GM18907 (cell line): ENCODE data around the gene DZIP1.

Experiments
- ATAC-seq: cut with Tn5 transposase; IDR thresholded peaks from one replicate; pipeline ENCODE4 v1.9.1; 2021; ENCODE audit warnings: mild to moderate bottlenecking, moderate library complexity; ENCODE audit not compliant: unreplicated experiment

Gene DZIP1

DNA sequence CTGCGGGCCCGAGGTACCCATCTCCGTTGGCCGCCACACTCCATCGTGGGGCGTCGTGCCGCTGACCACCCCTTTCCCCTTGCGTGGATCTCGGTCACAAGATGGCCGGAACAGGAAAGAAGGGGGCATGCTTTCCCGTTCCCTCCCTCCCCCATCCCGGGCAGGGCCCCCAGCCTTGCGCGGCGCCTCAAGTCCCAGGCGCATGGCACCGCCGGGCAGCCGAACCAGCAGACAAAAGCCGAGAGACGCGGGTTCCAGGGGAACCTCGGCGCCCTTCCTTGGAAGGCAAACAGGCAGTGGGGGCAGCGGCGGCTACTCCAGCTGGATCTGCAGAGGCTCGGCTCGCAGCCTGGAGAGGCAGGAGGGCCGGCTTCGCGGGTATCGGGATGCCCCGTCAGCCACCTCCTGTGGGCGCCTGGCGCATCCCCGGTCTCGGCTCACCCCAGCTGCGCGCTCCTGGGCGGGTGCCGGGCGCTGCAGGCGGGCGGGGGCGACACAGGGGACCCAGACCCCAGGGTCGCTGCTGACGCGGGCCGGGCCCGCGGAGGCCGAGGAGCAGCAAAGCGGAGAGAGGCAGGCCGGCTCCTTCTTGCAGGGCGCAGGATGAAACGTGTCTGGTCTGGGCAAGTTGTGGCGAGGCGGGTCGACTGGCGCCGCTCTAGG lies 439 bp downstream of the DZIP1 start:
- peak; percentile 45 for ATAC-seq

DNA sequence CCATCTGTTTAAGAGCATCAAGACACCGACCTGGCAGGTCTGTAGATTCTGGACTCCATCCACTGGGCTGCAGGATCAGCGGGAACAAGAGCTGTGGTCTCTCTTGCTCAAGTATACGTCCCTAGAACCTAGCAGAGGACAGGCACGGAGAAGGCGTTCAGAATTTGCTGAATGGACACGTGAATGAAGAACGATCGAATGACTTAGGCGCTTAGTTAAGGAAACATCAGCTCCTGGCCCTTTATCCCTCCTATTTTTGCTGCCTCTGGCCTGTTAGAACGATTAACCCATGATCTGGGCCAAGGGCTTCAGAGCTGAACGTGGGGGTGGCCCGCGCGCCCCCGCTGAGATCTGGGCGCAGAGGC lies 953 bp downstream of the DZIP1 start:
- no peak for ATAC-seq

DNA sequence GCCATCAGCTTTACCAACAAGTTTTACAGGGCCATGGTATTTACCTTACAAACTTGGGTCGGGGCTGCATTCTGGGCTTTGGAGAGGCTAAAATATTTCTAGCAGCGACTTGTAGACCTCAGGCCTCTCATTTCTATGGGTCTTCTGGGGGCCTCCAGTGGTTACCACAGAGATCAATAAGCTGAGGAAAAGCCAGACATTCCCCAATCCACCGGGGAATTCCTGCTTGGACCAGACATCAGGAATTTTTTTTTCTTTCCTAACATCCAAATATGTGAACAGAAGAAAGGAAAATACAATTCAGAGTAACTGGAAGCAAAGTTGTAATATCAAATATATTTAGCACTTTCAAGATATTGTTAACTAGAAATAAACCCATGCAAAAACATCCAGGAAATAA lies 1.5 kb downstream of the DZIP1 start:
- ATAC-seq: no peak

DNA sequence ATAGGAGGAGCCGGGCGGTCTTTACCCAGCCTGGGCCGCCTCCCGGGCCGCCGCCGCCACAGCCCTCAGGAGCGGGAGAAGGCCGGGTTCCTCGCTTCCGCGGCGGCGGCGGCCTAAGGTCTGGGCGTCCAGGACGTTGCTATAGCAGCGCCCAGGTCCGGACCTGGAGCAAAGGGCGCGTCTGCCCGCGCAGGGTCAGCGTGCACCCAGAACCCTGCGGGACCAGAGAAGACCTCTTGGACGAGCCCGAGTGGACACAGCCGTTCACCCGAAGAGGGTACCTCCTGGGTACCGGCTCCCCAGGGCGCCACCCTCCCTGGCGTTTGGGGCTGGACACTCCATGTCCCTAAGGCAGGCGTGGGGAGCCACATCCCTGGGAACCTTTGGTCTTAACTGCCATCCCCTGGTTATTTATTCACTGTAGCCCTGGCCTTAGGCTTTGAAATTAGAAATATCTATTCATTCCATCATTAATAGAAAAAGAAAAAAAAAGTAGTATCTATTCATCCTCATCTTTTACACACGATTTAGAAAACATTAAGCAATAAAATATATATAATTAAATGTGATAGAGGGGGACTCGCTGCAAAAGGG lies 2.4 kb downstream of the DZIP1 start:
- no peak for ATAC-seq

DNA sequence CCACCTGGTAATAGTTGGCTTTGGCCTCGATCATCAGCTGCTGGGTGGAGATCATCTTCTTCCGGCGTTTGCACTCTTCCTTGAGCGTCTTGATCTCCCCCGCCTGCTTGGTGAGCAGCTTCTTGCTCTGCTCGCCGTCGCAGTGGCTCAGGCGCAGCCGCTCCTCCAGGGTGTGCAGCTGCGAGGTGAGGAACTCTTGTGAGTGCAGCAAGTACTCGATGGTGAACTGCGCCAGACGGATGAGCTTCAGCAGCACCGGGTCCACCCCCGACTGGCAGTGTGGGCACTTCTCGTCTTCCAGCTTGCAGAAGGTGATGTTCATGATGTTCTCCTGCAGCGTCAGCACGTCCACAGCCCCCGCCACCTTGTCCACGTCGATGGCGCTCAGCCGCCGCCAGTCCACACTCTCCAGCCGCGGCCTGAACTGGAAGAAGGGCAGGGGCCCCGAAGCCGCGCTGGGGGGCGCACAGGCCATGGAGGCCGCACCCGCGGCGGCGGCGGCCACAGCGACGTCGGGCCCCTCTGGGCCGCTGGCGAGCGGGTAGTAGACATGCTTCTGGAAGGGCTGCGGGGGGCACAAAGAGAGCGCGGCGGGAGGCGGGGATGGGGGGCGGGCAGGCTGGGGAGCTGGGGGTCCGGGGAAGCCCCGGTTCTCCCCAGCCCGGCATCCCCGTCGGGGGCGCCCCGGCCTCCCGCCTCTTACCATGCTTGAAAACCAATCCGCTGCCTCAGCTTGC lies 3.0 kb downstream of the DZIP1 start:
- ATAC-seq: no peak

DNA sequence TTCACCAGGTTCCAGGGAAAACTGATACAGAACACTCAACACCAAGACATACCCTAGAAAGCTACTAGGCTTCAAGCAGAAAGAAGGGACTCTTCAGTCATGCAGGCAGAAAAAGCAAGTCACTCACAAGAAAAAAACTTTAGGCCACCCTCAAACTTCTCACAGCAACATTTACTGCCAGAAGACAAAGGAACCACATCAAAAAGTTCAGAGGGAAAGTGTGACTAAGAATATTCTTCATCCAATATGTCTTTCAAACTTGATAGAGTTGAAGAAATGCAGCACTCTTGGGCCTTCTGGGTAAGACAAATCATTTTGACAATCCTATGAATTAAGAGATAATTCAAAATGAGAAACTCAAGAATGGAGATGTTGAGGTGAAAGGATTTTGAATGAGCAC lies 7.7 kb downstream of the DZIP1 start:
- no peak for ATAC-seq

DNA sequence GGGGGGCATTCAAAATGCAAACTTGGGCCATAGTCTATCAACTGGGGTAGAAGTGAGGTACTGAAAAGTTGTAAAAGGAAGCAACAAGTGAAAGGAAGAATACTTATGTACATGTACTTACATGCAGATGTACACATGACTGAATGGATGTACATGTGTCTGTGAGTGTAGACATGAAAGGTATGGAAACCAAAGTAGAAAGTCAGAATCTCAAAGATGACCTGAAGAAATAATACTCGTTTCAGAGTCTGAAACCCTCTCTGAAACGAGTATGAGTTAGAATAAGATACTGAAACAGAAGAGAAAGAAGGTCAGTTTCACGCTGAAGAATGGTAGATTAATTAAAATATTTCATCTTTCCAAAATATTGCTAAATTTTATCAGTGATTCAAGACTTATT lies 13.9 kb downstream of the DZIP1 start:
- ATAC-seq: no peak

DNA sequence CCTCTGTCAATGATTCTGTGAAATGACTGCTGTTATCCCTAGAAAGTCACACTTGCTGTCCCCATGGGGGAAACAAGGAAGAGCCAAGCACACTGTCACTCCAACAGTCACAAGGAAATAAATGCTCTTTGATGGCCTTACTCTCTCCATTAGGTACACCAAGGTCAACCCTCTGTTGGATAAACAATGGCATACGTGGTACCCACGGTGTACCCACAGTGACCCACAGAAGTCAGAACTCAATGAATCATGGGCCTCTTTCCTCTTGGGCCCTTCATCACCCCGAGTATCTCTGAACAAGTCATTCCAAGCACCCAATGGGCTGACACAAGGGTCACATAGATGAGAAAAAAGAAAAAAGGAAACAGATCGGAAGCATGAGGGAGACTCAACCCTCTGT lies 15.4 kb downstream of the DZIP1 start:
- no peak for ATAC-seq

DNA sequence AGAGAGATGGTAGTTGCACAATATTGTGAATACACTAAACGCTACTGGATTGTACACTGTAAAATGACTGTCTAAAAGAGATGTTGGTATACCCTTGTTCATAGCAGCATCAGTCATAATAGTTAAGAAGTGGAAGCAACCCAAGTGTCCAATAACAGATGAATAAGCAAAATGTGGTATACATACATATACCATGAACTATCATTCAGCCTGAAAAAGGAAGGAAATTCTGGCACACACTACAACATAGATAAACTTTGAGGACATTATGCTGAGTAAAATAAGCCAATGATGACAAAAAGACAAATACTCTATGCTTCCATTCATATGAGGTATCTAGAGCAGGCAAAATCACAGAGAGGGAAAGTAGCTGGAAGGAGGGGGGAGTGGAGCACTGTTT lies 16.0 kb downstream of the DZIP1 start:
- no peak for ATAC-seq

DNA sequence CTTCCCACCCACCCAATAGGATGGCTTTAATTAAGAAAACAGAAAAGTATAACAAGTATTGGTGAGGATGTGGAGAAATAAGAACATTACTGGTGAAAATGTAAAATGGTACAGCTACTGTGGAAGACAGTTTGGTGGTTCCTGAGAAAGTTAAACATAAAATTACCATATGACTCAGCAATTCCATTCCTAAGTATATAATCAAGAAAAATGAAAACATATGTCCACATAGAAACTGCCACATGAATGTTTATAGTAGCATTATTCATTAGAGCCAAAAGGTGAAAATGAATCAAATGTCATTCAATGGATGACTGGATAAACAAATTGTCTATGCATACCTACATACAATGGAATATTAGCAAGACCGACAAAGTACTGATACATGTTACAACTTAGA lies 16.9 kb downstream of the DZIP1 start:
- no peak for ATAC-seq

DNA sequence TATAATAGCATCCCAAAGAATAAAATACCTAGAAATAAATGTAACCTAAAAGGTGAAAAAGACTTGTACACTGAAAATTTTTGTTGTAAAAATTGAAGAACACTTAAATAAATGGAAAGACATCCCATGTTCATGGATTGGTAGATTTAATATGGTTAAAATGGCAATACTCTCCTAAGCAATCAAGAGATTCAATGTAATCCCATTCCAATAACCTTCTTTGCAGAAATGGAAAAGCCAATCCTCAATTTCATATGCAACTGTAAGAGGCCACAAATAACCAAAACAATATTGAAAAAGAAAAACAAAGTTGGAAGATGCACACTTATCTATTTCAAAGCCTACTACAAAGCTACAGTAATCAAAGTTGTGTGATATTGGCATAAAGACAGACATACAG lies 17.7 kb downstream of the DZIP1 start:
- ATAC-seq: no peak

DNA sequence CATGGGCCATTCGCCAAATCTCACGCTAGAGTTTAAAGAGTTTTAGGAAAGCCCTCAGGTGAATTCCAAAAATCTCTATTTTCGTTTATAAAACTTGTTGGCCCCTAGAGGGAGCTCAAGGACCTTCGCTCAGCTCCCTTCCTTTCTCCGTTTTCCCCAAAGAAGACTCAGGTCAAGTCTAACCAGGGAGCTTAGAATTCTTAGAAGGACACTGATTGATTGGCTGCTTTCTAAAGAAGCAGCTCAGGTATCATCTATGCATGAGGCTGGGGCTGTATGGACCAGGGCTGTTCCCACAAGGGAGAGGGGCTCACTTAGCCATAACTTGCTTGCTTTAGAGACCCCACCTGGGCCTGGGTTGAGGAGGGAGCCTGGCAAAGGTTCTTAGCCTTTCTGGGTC lies 20.5 kb downstream of the DZIP1 start:
- ATAC-seq: peak; percentile 67

DNA sequence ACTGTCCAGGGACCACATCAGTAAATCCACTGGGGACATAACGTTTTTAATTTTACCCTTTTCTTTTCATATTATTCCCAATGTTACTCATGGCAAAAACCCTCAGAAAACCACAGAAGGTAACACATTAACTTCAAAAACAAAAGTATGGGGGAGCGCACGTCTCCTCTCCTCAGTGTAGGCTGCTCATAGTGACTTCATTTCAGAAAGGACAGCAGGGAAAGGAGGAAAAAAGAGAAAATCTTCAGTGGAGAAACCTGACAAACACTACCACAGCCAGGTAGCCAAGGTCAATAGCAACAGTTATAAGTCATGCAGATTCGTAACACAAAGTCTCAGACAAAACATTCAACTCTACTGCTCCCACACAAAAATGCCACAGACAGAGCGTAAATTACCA lies 21.4 kb downstream of the DZIP1 start:
- ATAC-seq: no peak

DNA sequence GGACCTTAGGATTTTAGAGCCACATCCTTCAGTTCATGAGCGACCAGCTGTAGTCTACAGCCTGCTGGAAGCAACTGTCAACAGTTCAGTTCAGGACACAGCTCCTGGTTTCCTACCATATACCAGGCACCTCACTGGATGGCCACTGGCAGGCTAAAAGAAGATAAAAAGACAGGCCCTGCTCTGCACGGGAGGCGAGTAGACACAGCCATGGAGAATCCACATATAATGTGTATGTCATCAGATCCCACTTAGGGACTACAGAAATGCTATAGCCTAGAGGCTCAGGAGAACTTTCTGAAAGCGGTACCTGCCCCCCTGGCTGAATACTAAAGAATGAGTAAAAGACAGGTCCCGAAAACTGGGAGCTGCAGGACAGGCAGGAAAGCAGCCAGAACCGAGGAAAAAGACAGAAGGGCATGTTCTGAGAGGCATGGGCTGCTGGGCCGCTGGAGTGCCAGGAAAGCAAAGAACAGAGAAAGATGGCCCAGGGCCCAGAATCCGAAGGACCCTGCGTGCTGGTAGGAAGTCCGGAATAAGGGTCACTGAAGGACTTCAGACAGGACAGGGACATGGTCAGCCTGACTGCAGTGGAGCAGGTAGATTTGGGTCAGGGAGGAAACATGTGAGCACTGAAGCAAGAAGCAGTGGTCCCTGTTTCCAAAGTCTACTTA lies 23.5 kb downstream of the DZIP1 start:
- no peak for ATAC-seq

DNA sequence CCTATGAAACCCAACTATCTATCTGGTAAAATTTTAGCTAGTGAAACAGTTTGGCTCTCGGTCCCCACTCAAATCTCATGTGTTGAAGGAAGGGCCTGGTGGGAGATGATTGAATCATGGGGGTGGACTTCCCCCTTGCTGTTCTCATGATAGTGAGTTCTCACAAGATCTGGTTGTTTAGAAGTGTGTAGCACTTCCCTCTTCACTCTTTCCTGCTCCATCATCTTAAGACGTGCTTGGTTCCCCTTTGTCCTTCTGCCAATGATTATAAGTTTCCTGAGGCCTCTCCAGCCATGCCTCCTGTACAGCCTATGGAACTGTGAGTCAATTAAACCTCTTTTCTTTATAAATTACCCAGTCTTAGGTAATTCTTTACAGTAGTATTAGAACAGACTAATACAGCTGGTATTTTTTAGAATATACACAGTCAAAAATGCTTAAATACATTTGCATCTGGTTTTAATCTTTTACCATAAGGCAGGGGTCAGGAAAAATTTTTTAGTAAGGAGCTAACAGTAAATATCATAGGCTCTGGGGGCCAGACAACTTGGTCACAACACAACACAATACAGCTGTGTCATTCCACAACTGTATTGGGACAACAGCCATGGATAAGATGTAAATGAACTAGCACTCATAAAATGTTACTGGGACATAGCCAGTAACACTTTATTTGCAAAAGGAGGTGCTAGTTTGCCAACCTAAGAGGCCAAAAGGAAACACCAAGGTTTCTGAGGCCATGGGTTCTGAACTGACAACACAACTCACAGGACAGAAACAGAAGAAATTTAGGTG lies 24.3 kb downstream of the DZIP1 start:
- no peak for ATAC-seq

DNA sequence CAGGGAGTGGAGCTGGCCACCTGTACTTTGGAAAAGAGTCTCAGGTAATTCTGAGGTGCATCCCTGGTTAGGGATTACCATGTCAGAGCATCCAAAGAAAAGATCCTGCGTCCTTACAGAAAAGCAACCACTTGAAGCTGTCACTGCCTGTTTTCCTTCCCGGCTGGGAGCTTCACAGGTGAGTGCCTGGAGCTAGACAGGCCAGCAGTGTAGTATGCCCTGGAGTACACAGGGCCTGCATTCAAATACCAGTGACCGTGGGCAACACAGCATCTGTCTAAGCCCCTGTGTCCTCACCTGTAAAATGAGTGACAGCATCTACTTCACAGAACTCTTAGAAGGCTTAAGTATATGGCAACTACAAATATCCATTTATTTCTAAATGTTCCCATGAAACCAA lies 29.0 kb downstream of the DZIP1 start:
- no peak for ATAC-seq

DNA sequence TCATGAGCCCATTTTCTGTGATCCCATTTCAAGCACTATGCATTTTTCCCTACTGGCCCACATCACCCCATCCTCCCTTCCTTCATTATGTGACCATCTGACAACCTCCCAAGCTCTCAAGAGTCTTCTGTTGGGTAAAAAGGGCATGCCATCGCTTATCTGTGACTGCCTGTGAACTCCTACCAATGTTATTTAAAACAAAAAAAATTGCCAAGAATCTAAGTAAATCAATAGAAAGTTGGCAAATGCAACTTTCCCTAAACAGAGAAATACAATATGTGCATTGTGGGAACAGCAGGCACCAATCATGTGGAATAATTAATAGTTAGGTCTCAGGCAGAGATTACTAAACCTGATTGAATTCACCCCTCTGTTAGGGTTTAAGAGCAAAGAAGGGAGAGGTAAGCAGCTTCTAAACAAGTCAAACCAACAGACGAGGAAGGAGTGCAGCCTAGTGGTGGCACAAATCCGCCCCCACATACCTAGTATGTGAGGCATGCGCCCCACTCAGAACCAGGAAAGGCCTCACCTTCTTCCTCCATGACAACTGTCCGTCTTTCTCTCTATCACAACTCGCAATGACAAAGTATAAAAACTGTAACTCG lies 29.8 kb downstream of the DZIP1 start:
- ATAC-seq: no peak

DNA sequence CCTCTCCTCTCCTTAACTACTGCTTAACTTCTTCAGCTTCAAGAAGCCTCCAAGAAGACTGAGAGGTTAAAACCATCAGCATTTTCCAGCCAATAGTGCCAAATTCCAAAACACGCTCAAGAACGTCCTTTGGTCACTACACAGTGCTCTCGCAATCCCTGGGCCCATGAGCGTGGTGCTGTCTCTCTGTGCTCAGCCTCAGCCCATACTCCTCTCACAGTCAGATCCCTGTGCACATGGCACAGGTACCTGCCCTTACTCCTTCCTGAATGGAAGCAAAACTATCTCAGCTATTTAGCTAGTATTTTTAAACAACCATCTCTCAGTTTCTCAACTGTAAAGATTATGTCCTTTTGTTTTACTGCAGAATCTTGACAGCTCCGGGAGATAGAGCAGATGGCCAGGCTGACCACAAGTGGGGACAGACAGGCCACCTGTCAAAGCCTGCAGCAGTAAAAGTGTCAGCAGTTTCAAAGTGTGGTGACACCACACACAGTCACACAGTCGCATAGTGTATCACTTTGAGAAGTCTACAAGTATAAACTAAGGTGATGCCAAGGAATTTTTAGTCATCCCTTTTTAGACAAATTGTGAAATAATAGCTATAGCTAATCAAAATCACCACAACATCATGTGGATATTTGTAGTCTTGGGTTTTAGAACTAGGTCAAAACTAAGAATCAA lies 35.7 kb downstream of the DZIP1 start:
- ATAC-seq: no peak

DNA sequence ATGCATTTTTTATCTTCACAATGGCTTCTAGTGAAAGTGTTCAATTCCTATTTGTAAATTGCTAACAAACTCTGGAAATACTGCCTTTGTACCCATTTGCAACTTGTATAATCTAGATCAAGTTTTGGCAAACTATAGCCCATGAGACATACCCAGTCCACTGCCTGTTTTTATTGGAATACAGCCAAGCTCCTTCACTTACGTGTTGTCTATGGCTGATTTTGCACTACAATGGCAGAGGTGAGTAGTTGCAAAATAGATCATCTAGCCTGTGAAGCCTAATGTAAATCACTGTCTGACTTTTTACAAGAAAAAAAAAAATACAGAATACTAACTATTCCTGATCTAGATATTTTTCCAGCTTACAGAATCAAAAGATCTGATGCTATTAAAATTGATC lies 37.1 kb downstream of the DZIP1 start:
- no peak for ATAC-seq

DNA sequence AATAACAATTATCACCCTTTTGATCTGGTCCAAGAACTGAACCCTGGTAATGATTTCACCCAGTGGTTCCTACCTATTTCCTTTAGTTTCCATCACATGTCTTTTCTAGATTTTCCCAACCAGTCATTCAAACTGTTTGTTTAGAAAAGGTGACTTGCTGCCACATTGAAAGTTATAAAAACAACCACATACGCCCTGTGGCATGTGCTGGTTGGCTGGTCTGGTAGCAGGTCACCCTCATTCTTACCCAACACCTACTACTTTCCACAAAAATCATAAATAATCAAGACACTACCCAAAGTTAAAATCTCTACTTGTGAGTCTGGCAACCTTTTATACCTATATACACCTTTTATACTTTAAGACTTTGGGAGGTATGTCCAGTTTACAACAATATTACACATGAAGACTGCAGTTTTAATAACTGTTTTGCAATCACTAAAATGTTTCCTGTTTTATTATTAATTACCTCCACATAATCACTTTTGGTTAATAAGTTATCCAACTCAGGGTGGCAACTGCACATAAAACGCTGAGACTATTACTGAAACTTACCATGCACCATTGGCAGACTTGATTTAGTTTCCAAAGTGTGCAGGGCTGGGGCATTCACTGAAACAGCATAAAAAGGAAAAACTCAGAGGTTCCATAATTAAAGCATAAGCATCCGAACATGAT lies 38.9 kb downstream of the DZIP1 start:
- ATAC-seq: no peak
